Esophagus (tissue), 2 donors: ENCODE measurements around the gene THADA. TPM values are rescaled to one million over a fixed set of nuclear protein-coding genes. Genes with fewer than 3 reads are reported as not detected.
A peak's percentile ranks its signal among the peaks of the same experiment; 100 is the strongest.
"Not testable (repeated sequence)": the region's sequence is repeated elsewhere in the genome, so short reads cannot be mapped to it uniquely, and the experiment has no call there.

Experiments
- H3K27ac ChIP-seq, 2 donors: one replicate each; pipeline ENCODE4 v1.5.1; 2013; ENCODE audit warnings: low read depth in 2 of 2, mild to moderate bottlenecking in 2 of 2, inconsistent platforms in 1 of 2, low read length in 1 of 2, moderate library complexity in 1 of 2
- H3K27me3 ChIP-seq, 2 donors: one replicate each; pipeline ENCODE4 v1.6.1; 2013; ENCODE audit warnings: low read length in 2 of 2, control low read depth in 1 of 2, mild to moderate bottlenecking in 1 of 2; ENCODE audit not compliant: insufficient read depth in 2 of 2, control insufficient read depth in 1 of 2
- H3K36me3 ChIP-seq, 2 donors: one replicate each; pipeline ENCODE4 v1.6.1; 2013; ENCODE audit warnings: low read length in 1 of 2; ENCODE audit not compliant: control insufficient read depth in 2 of 2, insufficient read depth in 2 of 2
- H3K4me1 ChIP-seq, 2 donors: one replicate each; pipeline ENCODE4 v1.6.1; 2013; ENCODE audit warnings: low read length in 1 of 2; ENCODE audit not compliant: control insufficient read depth in 2 of 2, insufficient read depth in 2 of 2
- H3K4me3 ChIP-seq, 2 donors: one replicate each; pipeline ENCODE4 v1.5.1; 2013; ENCODE audit warnings: low read length in 2 of 2, mild to moderate bottlenecking in 2 of 2, low read depth in 1 of 2, moderate library complexity in 1 of 2
- H3K9me3 ChIP-seq, 2 donors: one replicate each; pipeline ENCODE4 v1.6.1; 2013; ENCODE audit warnings: mild to moderate bottlenecking in 2 of 2, low read depth in 1 of 2, low read length in 1 of 2, moderate library complexity in 1 of 2; ENCODE audit not compliant: control insufficient read depth in 2 of 2, insufficient read depth in 1 of 2
- WGBS, 2 donors: extraction: QIAGEN DNeasy Blood & Tissue Kit; methylation state at CpG; one replicate each; pipeline ENCODE4 v1.1.7; 2013; 5-methylcytosine and 5-hydroxymethylcytosine counted together
- polyA plus RNA-seq, 2 donors: library from polyadenylated mRNA; stranded (reverse); fragments of 200-250 nt; gene quantifications; one replicate each; pipeline ENCODE4 v1.2.3, GENCODE V29; 2013
- donor health status: healthy with polysubstance abuse.
- donor health status: Bipolar disorder and iron deficiency.

The THADA gene
- polyA plus RNA-seq, 2 donors, result 8.3 to 13.2 TPM

- no peaks in the 10 kb centered on the region for H3K9me3 ChIP-seq
- H3K4me3 ChIP-seq, result no peak overlapping the region
- whole genome bisulfite sequencing, 2 donors, result 78 to 81% methylated on average over 12 of the region's 12 CpGs
- H3K27ac ChIP-seq, result no peak overlapping the region
- H3K27me3 ChIP-seq, result no peaks in the 10 kb centered on the region
- no peaks in the 10 kb centered on the region for H3K36me3 ChIP-seq
- peaks cover 4 to 19% of the 10 kb centered on the region in 2 donors for H3K4me1 ChIP-seq
Observed at GRCh38 chr2:43196768-43197587, 398.9 kb downstream of the THADA start.

- Histone ChIP-seq H3K9me3 (no peaks in the 10 kb centered on the region), H3K27ac (peak overlapping the region in 1 of 2 donors; percentile 78), H3K4me3 (no peak overlapping the region), H3K27me3 (no peaks in the 10 kb centered on the region), H3K4me1 (peaks cover 0 to 15% of the 10 kb centered on the region in 2 donors), H3K36me3 (no peaks in the 10 kb centered on the region)
- 64 to 81% methylated on average over 13 of the region's 13 CpGs for WGBS, 2 donors
Observed at GRCh38 chr2:43194121-43194869, 401.5 kb downstream of the THADA start.

GRCh38 chr2:43193652-43194120 is 402.2 kb downstream of the THADA start:
- Histone ChIP-seq H3K4me1 (peaks cover 0 to 15% of the 10 kb centered on the region in 2 donors), H3K27me3 (no peaks in the 10 kb centered on the region), H3K9me3 (no peaks in the 10 kb centered on the region), H3K4me3 (no peak overlapping the region), H3K27ac (no peak overlapping the region), H3K36me3 (no peaks in the 10 kb centered on the region)
- 56 to 87% methylated on average over 4 of the region's 4 CpGs for WGBS, 2 donors

- 82 to 89% methylated on average over 12 of the region's 12 CpGs for WGBS, 2 donors
- no peak overlapping the region for H3K27ac ChIP-seq
- peaks cover 0 to 15% of the 10 kb centered on the region in 2 donors for H3K4me1 ChIP-seq
Observed at GRCh38 chr2:43192744-43193651, 402.8 kb downstream of the THADA start.

GRCh38 chr2:43191947-43192516 is 403.8 kb downstream of the THADA start:
- Histone ChIP-seq H3K9me3 (no peaks in the 10 kb centered on the region), H3K4me3 (no peak overlapping the region), H3K4me1 (peaks cover 0 to 15% of the 10 kb centered on the region in 2 donors), H3K36me3 (no peaks in the 10 kb centered on the region), H3K27ac (no peak overlapping the region), H3K27me3 (no peaks in the 10 kb centered on the region)
- 82 to 84% methylated on average over 3 of the region's 3 CpGs for WGBS, 2 donors

More at GRCh38 chr2:43192744-43193651, 402.8 kb downstream of the THADA start:
- H3K4me3 ChIP-seq, result no peak overlapping the region
- no peaks in the 10 kb centered on the region for H3K27me3 ChIP-seq
- no peaks in the 10 kb centered on the region for H3K36me3 ChIP-seq
- H3K9me3 ChIP-seq, result no peaks in the 10 kb centered on the region

GRCh38 chr2:43190311-43191052 is 405.4 kb downstream of the THADA start:
- WGBS, 2 donors, result 83 to 85% methylated on average over 10 of the region's 10 CpGs
- peaks cover 0 to 17% of the 10 kb centered on the region in 2 donors for H3K4me1 ChIP-seq
- H3K4me3 ChIP-seq, result no peak overlapping the region
- H3K27me3 ChIP-seq, result no peaks in the 10 kb centered on the region
- H3K36me3 ChIP-seq, result no peaks in the 10 kb centered on the region
- H3K27ac ChIP-seq, result no peak overlapping the region
- no peaks in the 10 kb centered on the region for H3K9me3 ChIP-seq

GRCh38 chr2:43189861-43190260 is 406.0 kb downstream of the THADA start:
- H3K4me3 ChIP-seq, H3K9me3 ChIP-seq, H3K36me3 ChIP-seq, H3K27ac ChIP-seq, H3K27me3 ChIP-seq: not testable (repeated sequence)
- WGBS, 2 donors, result 88 to 94% methylated on average over 7 of the region's 7 CpGs
- peaks cover 0 to 15% of the 10 kb centered on the region in 2 donors for H3K4me1 ChIP-seq

GRCh38 chr2:43188561-43189386 is 407.1 kb downstream of the THADA start:
- Histone ChIP-seq H3K4me1 (peaks cover 0 to 9% of the 10 kb centered on the region in 2 donors), H3K36me3 (no peaks in the 10 kb centered on the region), H3K27me3 (no peaks in the 10 kb centered on the region), H3K4me3 (no peak overlapping the region), H3K27ac (no peak overlapping the region), H3K9me3 (no peaks in the 10 kb centered on the region)
- 92 to 96% methylated on average over 16 of the region's 16 CpGs for WGBS, 2 donors
